Measurements from ENCODE around the gene IFITM5. TPM values are rescaled to one million over a fixed set of nuclear protein-coding genes. Genes with fewer than 3 reads are reported as not detected.
A peak's percentile ranks its signal among the peaks of the same experiment; 100 is the strongest.
"Not testable (repeated sequence)": the region's sequence is repeated elsewhere in the genome, so short reads cannot be mapped to it uniquely, and the experiment has no call there.

IFITM5 gene
- total and polyA plus RNA-seq, 9 donors = not detected

- H3K4me1 ChIP-seq (ENCODE audit: insufficient read depth) = peaks cover 18% of the 10 kb centered on the region
- 19 to 29% (median 22%) methylated on average over 14 of the region's 14 CpGs for WGBS, 3 donors
- DNase-seq = no peak
- peak overlapping the region; percentile 37 for H3K4me3 ChIP-seq
- H3K27ac ChIP-seq = peak overlapping the region; percentile 79 to 88
- H3K9me3 ChIP-seq = no peaks in the 10 kb centered on the region
- no peak for TF ChIP-seq CTCF (IDR thresholded peaks at IDR 0.05)
- TF ChIP-seq EP300 (IDR thresholded peaks at IDR 0.05) = no peak
- TF ChIP-seq POLR2A (IDR thresholded peaks at IDR 0.05) = no peak
- H3K27me3 ChIP-seq = no peaks in the 10 kb centered on the region
- no peaks in the 10 kb centered on the region for H3K36me3 ChIP-seq
- intact Hi-C loops (cut with DNase I) = loop anchor here in 1 of 4 donors (2.0 kb wide), 1 partner anchor 43 kb away; no protein-coding TSS in a partner anchor
These were observed 12.9 kb upstream of the IFITM5 start for GRCh38 chr11:312092-312816.

DNA sequence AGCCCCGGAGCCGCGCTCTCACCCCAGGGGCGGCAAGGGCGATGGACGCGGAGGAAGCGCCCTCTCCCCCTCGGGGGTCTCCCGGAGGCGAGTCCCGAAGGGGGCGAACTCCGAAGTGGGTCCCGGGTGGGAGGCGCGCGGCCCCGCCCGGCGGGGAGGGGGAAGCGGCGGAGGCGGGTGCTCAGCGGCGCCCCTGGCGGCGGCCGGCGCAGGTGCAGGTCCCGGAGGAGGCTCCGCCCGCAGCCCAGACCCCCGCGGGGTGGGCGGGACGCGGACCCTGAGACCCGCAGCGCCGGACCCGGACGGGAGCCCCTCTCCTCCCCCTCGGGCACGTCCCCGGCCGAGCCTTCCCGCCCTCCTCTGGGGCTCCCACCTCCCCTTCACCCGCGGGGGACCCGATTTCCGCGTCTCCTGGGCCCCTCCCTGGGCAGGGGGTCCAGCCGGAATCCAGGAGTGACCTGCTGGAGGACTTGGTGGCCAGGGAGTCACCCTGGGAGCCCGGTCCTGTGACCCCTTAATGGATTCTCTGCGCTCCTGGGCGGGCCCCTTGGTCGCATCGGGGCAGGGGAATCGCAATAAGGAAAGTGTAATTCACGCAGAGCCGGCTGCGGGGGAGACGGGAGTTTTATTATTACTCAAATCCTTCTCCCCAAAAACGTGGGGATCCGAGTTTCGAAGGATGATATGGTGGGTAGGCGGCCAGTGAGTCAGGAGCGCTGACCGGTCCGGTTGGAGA is 11.9 kb upstream of the IFITM5 start:
- DNase-seq; intact Hi-C loops (cut with DNase I); H3K27me3 ChIP-seq; H3K9me3 ChIP-seq; H3K36me3 ChIP-seq: not testable (repeated sequence)
- Histone ChIP-seq H3K4me1 (ENCODE audit: insufficient read depth) (peaks cover 19% of the 10 kb centered on the region), H3K4me3 (peak overlapping the region; percentile 37), H3K27ac (peak overlapping the region in 1 of 2 donors; percentile 88)
- 1 to 4% (median 3%) methylated on average over 10 to 18 of the region's 71 CpGs for WGBS, 3 donors

- intact Hi-C loops (cut with DNase I) = loop anchor here (5.0 to 10.0 kb wide), 4 partner anchors 47 to 137 kb away; partner anchors contain the start of genes BET1L (in 1 of the 4), PSMD13 (in 1 of the 4), RIC8A (in 1 of the 4) and SIRT3 (in 1 of the 4)
- not testable (repeated sequence) for H3K27me3 ChIP-seq, H3K9me3 ChIP-seq, H3K36me3 ChIP-seq
- WGBS, 3 donors = 0 to 2% (median 1%) methylated on average over 2 to 5 of the region's 18 CpGs
- Histone ChIP-seq H3K27ac (peak overlapping the region; percentile 9 to 92), H3K4me1 (ENCODE audit: insufficient read depth) (peaks cover 18% of the 10 kb centered on the region), H3K4me3 (peak overlapping the region; percentile 46)
- peak in 1 of 5 donors; percentile 38 for DNase-seq
These were observed 10.8 kb upstream of the IFITM5 start for GRCh38 chr11:309979-310572.

- Histone ChIP-seq H3K27ac (peak overlapping the region; percentile 83 to 92), H3K4me1 (ENCODE audit: insufficient read depth) (peaks cover 18% of the 10 kb centered on the region), H3K4me3 (peak overlapping the region; percentile 46)
- 11 to 17% (median 13%) methylated on average over 24 of the region's 24 CpGs for WGBS, 3 donors
- not testable (repeated sequence) for H3K27me3 ChIP-seq, H3K9me3 ChIP-seq, H3K36me3 ChIP-seq
- DNase-seq = peak in 1 of 5 donors; percentile 49
- intact Hi-C loops (cut with DNase I) = loop anchor here (5.0 to 10.0 kb wide), 4 partner anchors 48 to 138 kb away; partner anchors contain the start of genes BET1L (in 1 of the 4), PSMD13 (in 1 of the 4), RIC8A (in 1 of the 4) and SIRT3 (in 1 of the 4)
These were observed 9.7 kb upstream of the IFITM5 start for GRCh38 chr11:308740-309665.

- intact Hi-C loops (cut with DNase I) = loop anchor here (5.0 to 10.0 kb wide), 4 partner anchors 49 to 139 kb away; partner anchors contain the start of genes BET1L (in 1 of the 4), PSMD13 (in 1 of the 4), RIC8A (in 1 of the 4) and SIRT3 (in 1 of the 4)
- not testable (repeated sequence) for H3K9me3 ChIP-seq, H3K27me3 ChIP-seq, H3K36me3 ChIP-seq
- H3K4me3 ChIP-seq = peak within 1 kb of the TSS; percentile 46
- H3K4me1 ChIP-seq (ENCODE audit: insufficient read depth) = peaks cover 13% of the 10 kb centered on the region
- WGBS, 3 donors = 1 to 5% (median 2%) methylated on average over 20 to 28 of the region's 28 CpGs
- peak; percentile 76 to 87 (median 83) for DNase-seq
- TF ChIP-seq POLR2A (IDR thresholded peaks at IDR 0.05) (peak; percentile 80), EP300 (IDR thresholded peaks at IDR 0.05) (peak; percentile 78)
- H3K27ac ChIP-seq = peak within 1 kb of the TSS; percentile 83 to 92
These were observed 8.7 kb upstream of the IFITM5 start, which contains the start of gene IFITM2 for GRCh38 chr11:307766-308708. Gene IFITM2, plus strand, starts transcription at chr11:307816. Its CDS starts 377 bp downstream, at chr11:308193.

Data from ovary (tissue), 9 donors.